HUES64 (cell line): Measurements from ENCODE around the gene CAMK1G.

Experiments used
- H3K27ac ChIP-seq: 2 replicates; pipeline ENCODE4 v1.7.0; 2013; ENCODE audit warnings: low read depth, low read length, inconsistent platforms
- H3K27me3 ChIP-seq: 2 replicates; pipeline ENCODE4 v1.6.1; 2013; ENCODE audit warnings: mild to moderate bottlenecking, low read length; ENCODE audit not compliant: insufficient read depth
- H3K36me3 ChIP-seq: 2 replicates; pipeline ENCODE4 v1.6.1; 2013; ENCODE audit warnings: mild to moderate bottlenecking, low read length; ENCODE audit not compliant: insufficient read depth
- H3K4me1 ChIP-seq: 2 replicates; pipeline ENCODE4 v1.6.1; 2013; ENCODE audit warnings: mild to moderate bottlenecking, low read length, moderate library complexity; ENCODE audit not compliant: insufficient read depth
- H3K4me3 ChIP-seq: 2 replicates; pipeline ENCODE4 v1.5.1; 2013; ENCODE audit warnings: mild to moderate bottlenecking, low read length, moderate library complexity
- H3K9ac ChIP-seq: 2 replicates; pipeline ENCODE4 v1.6.1; 2013; ENCODE audit warnings: mild to moderate bottlenecking, low read depth, low read length
- H3K9me3 ChIP-seq: 2 replicates; pipeline ENCODE4 v1.6.1; 2013; ENCODE audit warnings: low read depth, low read length; ENCODE audit not compliant: insufficient read depth
- WGBS: fragments of 150-250, 120-280 bp; methylation state at CpG from one replicate; pipeline ENCODE4 v1.1.7; 2013; ENCODE audit warnings: missing lambda C conversion rate; 5-methylcytosine and 5-hydroxymethylcytosine counted together

CAMK1G gene

DNA sequence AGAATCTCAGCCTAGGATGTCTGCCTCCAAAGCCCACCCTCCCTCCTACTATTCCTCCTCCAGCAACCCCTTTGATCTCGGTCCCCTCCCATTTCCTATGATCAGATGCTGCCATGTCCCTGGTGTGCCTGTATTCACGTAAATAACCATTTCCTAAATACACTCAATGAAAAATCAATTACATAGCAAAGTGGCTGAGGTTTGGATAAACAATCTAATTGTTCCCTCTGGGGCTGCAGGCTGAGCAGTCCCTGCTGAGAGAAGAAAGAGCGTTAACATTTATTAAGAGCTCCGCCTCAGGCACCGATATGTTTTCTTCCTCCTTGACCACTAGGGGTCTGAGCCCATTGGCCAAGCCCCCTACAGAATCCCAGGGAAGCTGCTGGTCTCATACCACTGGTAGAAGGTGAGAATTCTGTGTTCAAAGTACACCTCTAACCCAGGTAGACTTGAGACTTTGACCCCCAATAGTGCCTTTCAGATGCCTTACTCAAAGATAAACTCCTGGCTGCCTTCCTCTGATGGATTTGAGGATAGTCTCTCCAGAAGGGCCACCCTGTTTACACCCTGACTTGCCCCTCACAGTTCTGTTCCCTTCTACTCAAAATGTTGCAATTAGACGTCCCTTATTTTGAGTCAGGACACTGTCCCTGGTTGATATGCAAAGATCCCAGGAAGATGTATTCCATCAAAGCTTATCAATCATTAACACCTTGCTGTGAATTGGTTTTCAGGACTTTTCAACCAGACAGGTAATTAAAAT lies 33.9 kb upstream of the CAMK1G start:
- no peak overlapping the region for H3K27ac ChIP-seq
- peaks cover 24% of the 10 kb centered on the region; the same call in 1 of the 2 replicates for H3K27me3 ChIP-seq
- no peak overlapping the region for H3K9ac ChIP-seq
- H3K9me3 ChIP-seq: no peaks in the 10 kb centered on the region
- no peak overlapping the region for H3K4me3 ChIP-seq
- no peaks in the 10 kb centered on the region for H3K36me3 ChIP-seq
- H3K4me1 ChIP-seq: peaks cover 25% of the 10 kb centered on the region
- WGBS: 20% methylated on average over 6 of the region's 6 CpGs

- WGBS: 84% methylated on average over 2 of the region's 2 CpGs
- H3K9ac ChIP-seq: no peak overlapping the region
- H3K4me3 ChIP-seq: no peak overlapping the region
- H3K27me3 ChIP-seq: peaks cover 24% of the 10 kb centered on the region; the same call in 1 of the 2 replicates
- H3K4me1 ChIP-seq: peaks cover 29% of the 10 kb centered on the region
- H3K27ac ChIP-seq: no peak overlapping the region
- H3K36me3 ChIP-seq: no peaks in the 10 kb centered on the region
- no peaks in the 10 kb centered on the region for H3K9me3 ChIP-seq
Measured at GRCh38 chr1:209550519-209550918, 33.0 kb upstream of the CAMK1G start.

DNA sequence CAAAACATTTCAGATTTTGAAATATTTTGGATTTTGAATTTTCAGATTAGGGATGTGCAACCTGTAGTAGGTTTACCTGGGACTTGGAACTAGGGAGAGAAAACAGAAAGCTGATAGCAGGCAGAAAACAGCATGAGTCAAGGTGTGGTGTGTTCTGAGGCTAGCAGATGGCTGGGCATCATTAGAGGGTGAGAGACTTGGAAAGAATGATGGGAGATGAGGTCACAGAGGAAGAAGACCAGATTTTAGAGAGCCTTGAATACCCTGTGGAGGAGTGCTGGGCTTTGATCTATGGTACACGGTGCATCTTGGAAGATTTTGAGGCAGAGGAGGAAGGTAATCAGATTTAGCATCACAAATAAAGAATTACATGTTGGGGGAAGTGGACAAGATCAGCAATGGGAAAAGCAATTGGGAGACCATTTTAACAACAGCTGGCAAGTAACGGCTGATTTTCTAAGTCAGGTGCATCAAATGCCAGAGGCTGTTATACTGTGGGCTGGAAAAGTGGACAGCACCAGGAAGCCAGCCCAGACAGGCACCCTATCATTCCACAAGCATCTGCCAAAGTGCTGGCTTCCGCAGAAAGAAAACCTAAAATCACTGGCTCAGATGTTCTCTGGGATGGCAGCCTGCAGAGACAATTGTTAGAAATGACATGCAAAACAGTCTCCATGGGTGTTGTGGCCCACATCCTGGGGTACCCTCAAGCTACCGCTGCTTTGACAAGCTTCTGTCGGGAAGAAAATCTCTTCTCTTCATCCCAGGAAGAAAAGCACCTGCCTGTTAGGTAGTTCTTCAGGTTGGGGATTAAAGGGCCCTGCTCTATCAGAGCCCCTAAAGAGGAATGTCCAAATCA lies 30.9 kb upstream of the CAMK1G start:
- Histone ChIP-seq H3K9me3 (no peaks in the 10 kb centered on the region), H3K27ac (no peak overlapping the region), H3K9ac (no peak overlapping the region), H3K36me3 (no peaks in the 10 kb centered on the region), H3K27me3 (peaks cover 17% of the 10 kb centered on the region; the same call in 1 of the 2 replicates), H3K4me3 (no peak overlapping the region), H3K4me1 (peaks cover 46% of the 10 kb centered on the region)
- WGBS: 31% methylated on average over 5 of the region's 5 CpGs

GRCh38 chr1:209554761-209555611 lies 28.5 kb upstream of the CAMK1G start:
- peaks cover 37% of the 10 kb centered on the region for H3K4me1 ChIP-seq
- H3K27ac ChIP-seq: no peak overlapping the region
- H3K4me3 ChIP-seq: no peak overlapping the region
- H3K9me3 ChIP-seq: no peaks in the 10 kb centered on the region
- H3K27me3 ChIP-seq: peaks cover 4% of the 10 kb centered on the region; the same call in 1 of the 2 replicates
- H3K9ac ChIP-seq: no peak overlapping the region
- 93% methylated on average over 9 of the region's 9 CpGs for WGBS
- no peaks in the 10 kb centered on the region for H3K36me3 ChIP-seq

DNA sequence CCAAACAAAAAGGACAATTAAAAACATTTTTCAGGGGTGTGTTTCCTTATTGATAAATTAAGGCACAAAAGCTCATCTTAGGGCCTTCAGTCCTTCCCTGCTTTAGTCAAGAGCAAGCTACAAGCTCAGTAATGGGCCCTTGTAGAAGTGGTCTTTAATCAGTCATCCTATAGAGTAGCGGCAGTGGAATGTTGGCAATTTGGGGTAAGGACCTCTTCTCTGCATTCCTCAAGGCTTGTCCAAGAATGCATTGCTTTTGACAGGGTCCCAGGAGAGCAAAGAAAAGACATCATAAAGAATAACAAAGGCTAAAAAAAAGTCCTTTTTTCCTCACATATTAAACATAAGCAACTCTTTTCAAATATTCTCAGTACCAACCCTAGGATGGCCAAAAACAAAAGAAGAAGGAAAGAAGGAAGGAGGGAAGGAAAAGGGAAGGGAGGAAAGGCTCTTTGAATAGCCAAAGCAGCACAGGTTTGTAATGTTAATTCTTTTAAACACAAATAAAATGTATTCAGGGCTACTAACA lies 27.3 kb upstream of the CAMK1G start:
- Histone ChIP-seq H3K27ac (peak overlapping the region; percentile 38; the same call in 1 of the 2 replicates), H3K9me3 (no peaks in the 10 kb centered on the region), H3K27me3 (no peaks in the 10 kb centered on the region; the same call in 1 of the 2 replicates), H3K4me3 (0 out of 2 replicates have a peak overlapping the region, but pooled peaks have one; percentile 1), H3K9ac (no peak overlapping the region), H3K36me3 (no peaks in the 10 kb centered on the region), H3K4me1 (peaks cover 37% of the 10 kb centered on the region)
- 14% methylated on average over 1 of the region's 1 CpG for WGBS

DNA sequence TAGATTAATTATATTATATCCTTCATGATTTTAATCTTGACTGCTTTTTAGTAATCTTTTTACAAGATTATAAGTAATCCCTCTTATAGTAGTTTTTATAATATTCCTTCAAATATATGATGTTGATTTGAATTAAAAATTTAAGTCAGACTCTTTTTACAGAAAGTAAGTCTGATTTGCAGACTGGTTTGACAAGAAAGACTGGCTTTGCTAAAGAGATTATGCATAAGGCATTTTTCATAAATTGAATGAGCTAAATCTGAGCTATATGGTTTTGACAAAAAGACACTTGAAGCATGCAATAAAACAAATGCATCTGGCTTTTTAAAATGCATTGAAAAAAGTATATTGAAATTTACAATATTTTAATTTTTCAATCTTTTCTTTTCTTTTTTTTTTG lies 26.3 kb upstream of the CAMK1G start:
- Histone ChIP-seq H3K36me3 (no peaks in the 10 kb centered on the region), H3K27me3 (no peaks in the 10 kb centered on the region), H3K9me3 (no peaks in the 10 kb centered on the region), H3K4me3 (no peak overlapping the region), H3K27ac (no peak overlapping the region), H3K9ac (no peak overlapping the region), H3K4me1 (peaks cover 35% of the 10 kb centered on the region)

GRCh38 chr1:209560529-209560928 lies 23.0 kb upstream of the CAMK1G start:
- Histone ChIP-seq H3K4me3 (no peak overlapping the region), H3K9ac (no peak overlapping the region), H3K27ac (no peak overlapping the region), H3K9me3 (no peaks in the 10 kb centered on the region), H3K4me1 (peaks cover 18% of the 10 kb centered on the region), H3K36me3 (no peaks in the 10 kb centered on the region), H3K27me3 (peaks cover 5% of the 10 kb centered on the region; the same call in 1 of the 2 replicates)
- 84% methylated on average over 3 of the region's 3 CpGs for WGBS

DNA sequence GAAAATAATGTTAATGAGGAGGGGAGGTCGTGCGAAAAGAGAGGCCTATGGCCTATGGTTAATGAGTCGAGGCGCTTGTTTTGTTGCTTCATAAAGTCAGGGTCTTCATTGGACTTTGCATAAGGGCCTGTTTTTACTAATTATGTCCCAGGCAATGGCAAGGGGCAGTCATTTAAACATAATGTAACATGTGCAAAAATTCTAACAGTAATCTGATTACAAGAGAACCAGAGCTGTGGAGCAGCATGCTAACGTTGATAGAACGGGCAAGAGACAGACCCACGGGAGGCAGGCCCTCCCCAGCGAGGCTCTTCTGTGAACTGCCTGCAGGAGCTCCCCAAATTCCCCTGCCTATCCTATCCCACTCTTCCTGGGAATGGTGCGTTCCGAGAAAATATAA lies 22.6 kb upstream of the CAMK1G start:
- Histone ChIP-seq H3K36me3 (no peaks in the 10 kb centered on the region), H3K4me3 (no peak overlapping the region), H3K9me3 (no peaks in the 10 kb centered on the region), H3K27ac (no peak overlapping the region), H3K4me1 (peaks cover 13% of the 10 kb centered on the region), H3K9ac (no peak overlapping the region), H3K27me3 (peaks cover 5% of the 10 kb centered on the region; the same call in 1 of the 2 replicates)
- WGBS: 87% methylated on average over 8 of the region's 10 CpGs

- WGBS: 92% methylated on average over 5 of the region's 6 CpGs
- no peaks in the 10 kb centered on the region for H3K9me3 ChIP-seq
- no peak overlapping the region for H3K4me3 ChIP-seq
- H3K27me3 ChIP-seq: peaks cover 5% of the 10 kb centered on the region; the same call in 1 of the 2 replicates
- no peak overlapping the region for H3K27ac ChIP-seq
- no peak overlapping the region for H3K9ac ChIP-seq
- peaks cover 9% of the 10 kb centered on the region for H3K4me1 ChIP-seq
- no peaks in the 10 kb centered on the region for H3K36me3 ChIP-seq
Measured at GRCh38 chr1:209561532-209561931, 22.0 kb upstream of the CAMK1G start.

DNA sequence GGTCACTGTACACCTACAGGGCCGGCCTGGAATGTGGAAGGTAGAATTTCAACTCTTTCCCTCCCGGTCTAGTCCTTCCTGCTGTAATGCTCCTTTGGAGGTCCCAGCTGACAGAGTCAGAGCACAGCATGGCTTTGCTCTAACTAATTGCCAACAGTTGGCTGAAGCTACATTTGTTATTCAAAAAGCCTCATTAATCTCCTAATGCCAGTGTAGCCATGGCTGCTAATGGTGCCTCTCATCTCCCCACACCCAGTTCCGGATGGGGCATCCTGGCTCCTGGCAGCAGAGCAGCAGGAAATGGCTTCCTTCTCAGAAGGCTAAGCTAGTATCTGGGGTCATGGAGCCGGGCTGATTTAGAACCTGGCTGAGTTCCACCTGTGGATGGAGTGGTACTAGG lies 18.7 kb upstream of the CAMK1G start:
- Histone ChIP-seq H3K9ac (no peak overlapping the region), H3K4me1 (no peaks in the 10 kb centered on the region), H3K27ac (no peak overlapping the region), H3K9me3 (no peaks in the 10 kb centered on the region), H3K36me3 (no peaks in the 10 kb centered on the region), H3K27me3 (peaks cover 5% of the 10 kb centered on the region; the same call in 1 of the 2 replicates), H3K4me3 (no peak overlapping the region)
- WGBS: 65% methylated on average over 4 of the region's 4 CpGs
